Activated naive CD4-positive, alpha-beta T cell treated with Interleukin-2 at 50 U/mL for 16 hours (primary cell): ENCODE data around the gene CLCNKA.
"Not testable (repeated sequence)": the region's sequence is repeated elsewhere in the genome, so short reads cannot be mapped to it uniquely, and the experiment has no call there.

ENCODE experiments used
- DNase-seq: peaks from one replicate; pipeline ENCODE4 v3.0.0-alpha.2; 2020

The CLCNKA gene

DNA sequence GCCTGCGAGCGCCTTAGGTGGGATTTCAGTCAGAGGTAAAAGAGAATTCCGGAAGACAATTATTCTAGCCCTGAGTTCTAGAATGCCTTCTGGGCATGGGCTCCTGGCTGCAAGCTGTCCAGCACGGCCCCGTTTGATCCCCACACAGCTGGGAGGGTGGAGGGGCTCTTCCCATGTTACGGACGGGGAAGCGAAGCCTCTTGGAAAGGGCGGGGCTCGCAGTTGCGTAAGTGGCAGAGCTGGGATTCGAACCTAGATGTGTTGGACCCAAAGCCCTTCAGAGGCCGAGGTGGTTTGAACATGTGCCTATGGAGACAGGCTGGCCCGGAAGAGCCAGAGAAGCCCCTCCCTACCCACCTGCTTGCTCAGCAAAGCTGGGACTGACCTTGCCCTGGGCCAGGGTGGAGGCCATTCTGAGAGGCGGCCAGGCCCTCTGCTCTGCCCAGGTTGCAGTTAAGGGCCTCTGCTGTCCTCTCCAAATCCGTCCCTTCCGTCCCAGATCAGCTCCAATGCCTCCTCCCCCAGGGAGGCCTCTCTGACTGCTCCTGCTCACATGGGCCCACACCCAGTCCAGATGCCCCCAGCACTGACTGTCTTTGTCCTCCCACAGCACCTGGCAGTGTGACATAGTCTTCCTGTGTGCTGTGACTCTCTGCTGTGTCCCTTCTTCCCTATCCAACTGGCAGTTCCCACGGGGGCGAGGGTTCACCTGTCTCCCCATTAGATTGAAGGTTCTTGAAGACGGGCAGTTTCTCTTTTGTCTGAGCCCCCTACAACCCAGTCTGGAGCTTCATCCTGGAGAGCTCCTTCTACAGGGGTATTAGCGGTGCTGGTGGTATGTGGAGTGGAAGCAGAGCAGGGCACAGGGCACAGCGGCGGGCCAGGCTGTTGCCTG is 2.8 kb upstream of the CLCNKA start:
- no peak for DNase-seq

DNA sequence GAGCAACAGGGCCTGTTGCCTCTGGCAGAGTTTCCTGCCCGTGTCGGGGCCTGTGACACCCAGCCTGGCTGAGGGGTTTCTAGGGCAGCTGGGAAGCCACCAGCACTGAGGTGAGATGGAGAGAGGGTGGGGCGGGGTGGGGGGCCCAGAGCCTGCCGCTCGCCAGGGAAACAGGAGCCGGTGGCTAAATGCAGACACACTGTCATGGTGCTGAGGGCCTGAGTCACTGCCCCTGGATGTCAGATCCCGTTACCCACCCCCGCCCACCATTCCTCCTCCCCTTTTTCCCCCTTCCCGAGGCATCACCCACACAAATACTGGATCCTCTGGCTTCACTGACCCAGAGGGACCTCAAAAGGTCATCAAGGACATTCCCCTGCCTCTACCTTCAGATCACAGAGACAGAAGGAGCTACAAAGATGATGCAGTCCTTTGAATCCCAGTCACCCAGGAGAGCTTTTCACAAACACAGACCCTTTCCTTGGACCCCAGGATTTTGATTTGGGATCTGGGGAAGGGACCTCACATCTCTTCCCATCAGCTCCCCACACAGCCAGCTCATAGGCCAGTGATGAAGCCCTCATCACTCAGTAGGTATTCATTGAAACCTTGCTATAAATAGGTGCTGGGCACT is 2.1 kb upstream of the CLCNKA start:
- no peak for DNase-seq

DNA sequence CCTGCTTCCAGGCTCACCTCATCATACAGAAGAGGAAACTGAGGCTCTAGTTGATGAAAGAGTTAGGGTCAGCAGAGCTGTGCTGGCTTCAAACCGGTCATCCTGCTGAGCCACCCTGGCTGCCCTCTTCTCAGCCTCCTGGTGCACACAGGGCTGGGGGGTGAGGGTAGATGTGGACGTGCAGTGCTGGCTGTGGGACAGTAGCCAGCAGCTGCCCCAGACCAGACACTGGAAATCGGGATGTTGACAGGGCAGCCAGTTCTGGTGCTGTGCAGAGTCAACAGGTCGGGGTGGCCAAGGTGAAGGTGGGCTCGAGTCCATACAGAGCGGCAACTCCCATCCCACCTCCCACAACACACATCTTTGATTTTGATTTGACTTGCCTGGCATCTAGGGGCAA is 1.5 kb upstream of the CLCNKA start:
- no peak for DNase-seq

DNA sequence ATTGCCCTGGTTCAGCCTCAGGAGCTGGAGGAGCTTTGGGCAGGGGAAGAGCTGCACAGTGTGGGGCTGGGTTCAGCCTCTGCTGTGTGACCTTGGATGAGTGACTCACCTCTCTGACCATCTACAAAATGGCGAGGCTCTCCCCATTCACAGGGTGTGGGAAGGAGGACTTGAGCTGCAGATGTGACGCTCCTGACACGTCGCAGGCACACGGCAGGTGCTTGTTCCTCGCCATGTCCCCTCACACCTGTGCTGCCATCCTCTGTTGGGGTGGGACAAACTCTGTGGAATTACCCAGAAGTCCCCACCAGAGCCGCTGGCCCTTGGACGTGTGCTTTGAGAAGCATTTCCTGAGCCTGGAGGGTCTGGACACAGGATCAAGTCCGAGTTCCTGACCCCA is 958 bp upstream of the CLCNKA start:
- DNase-seq, result not testable (repeated sequence)

DNA sequence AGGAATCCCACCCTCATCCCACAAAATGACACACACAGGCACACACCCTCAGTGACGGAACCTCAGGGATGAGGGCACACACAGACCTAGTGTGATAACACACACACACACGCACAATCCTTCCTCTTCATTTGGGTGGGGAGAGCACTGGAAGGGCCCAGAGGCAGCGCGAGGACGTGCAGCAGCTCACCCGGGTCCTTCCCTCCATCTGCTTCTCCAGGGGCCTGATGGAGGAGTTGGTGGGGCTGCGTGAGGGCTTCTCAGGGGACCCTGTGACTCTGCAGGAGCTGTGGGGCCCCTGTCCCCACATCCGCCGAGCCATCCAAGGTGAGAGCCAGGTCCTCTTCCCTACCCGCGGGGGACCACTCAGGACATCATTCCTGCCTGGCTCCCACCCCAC is 557 bp downstream of the CLCNKA start:
- no peak for DNase-seq

DNA sequence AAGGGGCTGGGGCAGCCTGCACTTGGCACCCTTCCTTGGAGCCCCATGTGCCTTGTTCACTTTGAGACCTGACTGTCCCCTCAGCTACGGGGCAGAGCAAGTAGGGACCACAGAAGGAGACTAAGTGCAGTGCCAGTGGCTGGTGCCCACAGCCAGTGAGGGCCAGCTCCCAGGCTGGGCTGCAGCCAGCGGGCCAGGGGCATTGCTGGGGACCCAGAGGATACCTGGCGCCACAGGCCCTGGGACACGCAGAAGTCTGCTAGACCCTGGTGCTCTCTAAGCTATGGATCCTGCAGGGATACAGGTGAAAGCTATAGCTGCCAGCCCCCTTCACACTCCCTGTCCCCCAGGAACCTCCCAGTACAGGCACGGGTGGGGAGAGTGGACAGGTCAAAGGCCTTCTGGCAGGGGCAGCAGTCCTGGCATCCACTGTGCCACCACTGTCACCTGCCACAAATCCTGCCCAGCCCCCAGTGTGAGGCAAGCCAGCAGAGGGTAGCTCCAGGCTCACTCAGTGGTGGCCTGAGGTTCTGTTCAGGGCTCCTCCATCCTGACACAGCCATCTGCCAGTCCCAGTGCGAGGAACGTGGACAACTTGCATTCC is 1.3 kb downstream of the CLCNKA start:
- DNase-seq, result no peak

DNA sequence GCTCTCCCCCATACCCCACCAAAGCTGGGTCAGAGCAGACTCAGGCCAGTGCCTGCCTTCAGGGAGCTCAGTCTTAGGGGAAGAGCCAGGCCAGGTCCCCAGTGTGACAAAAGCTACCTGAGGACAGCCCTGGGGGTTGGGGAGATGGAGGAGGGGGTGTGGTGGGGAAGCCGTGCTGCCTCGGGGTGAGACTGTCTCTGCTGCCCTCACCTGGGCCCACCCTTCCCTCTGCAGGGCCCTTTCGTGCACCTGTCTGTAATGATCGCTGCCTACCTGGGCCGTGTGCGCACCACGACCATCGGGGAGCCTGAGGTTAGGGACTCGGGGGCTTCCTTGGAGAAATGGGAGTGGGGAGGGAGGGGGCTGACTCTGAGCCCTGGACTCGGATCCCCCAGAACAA is 4.5 kb downstream of the CLCNKA start:
- not testable (repeated sequence) for DNase-seq

DNA sequence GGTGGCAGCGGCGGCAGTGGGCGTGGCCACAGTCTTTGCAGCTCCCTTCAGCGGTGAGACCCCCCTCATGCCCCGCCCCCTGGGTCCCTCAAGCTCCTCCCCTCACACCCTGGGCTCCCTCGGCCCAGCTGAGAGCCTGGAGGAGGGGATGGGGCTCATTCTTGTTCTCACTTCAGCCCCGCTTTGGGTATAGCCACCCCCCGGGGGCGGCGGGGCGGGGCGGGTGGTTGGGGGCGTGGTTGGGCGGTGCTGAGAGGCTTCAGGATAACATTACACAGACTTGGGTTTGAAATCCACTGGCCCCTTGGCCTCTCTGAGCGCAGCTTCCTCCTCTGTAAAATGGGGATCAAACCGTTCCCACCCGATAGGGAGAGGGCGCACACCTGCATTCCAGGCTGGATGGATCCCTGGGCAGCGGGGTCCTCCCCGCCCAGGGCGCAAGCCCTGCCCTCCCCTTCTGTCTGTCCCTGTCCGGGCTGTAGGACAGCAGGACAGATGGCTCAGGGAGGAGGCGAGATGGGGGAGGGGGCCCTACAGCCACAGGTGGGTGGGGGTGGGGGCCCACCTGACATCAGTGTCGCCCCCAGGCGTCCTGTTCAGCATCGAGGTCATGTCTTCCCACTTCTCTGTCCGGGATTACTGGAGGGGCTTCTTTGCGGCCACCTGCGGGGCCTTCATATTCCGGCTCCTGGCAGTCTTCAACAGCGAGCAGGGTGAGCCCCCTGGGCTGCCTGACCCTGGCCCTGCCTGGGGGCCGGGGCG is 5.1 kb downstream of the CLCNKA start:
- DNase-seq, result peak; percentile 50

DNA sequence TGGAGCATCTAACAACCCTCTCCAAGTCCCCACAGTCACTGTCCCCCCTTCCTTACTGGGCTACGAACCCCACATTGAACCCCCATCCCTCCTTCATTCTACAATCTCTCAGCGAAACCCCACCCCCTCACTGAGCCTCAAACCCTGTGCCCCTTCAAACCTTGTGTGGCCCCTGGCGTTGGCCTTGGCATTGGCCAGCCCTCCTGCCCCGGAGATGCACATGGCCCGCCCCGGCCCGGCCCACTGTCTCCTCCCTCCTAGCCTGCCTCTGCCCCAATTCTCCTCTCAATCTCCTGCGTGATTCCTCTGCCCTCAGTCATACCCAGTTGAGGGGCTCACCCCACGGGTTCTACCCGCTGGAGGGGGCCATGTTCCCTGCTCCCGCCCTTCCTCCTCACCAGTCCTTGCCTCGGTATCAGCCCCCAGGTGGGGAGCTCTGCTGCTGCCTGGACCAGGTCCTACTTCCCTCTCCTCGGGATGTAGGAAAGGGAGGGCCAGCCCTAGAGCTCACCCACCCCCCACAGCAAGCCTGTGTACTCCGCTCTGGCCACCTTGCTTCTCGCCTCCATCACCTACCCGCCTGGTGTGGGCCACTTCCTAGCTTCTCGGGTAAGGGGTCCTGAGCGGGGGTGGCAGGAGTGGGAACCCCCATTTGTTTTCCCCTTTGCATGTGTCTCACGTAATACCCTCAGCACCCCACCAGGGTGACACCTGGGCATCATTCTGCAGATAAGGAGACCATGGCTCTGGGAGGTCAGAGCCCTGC is 6.6 kb downstream of the CLCNKA start:
- DNase-seq, result no peak

DNA sequence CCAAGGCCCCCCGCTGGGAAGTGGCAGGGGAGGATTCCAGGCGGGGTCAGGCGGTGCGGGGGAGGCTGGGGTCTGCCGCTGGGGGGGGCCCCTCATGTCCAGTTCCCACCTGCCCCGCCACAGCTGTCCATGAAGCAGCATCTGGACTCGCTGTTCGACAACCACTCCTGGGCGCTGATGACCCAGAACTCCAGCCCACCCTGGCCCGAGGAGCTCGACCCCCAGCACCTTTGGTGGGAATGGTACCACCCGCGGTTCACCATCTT is 7.1 kb downstream of the CLCNKA start:
- not testable (repeated sequence) for DNase-seq

DNA sequence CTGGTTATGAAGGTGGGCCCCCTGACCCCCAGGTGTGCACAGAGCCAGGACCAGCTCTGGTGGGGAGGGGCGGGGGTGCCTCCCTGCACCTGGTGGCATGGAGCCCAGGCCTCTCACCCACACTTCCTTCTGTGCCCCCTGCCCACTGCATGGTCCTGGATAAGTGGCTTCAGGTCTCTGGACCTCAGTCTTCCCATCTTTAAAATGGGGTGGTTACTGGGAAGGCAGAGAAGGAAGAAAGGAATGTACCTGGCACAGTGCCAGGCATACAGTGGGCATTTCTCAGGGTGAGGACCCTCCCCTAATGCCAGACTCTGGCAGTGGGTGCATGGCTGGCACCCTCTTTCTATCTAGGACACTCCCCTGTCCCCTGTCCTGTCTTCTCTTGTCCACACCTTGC is 7.5 kb downstream of the CLCNKA start:
- no peak for DNase-seq

DNA sequence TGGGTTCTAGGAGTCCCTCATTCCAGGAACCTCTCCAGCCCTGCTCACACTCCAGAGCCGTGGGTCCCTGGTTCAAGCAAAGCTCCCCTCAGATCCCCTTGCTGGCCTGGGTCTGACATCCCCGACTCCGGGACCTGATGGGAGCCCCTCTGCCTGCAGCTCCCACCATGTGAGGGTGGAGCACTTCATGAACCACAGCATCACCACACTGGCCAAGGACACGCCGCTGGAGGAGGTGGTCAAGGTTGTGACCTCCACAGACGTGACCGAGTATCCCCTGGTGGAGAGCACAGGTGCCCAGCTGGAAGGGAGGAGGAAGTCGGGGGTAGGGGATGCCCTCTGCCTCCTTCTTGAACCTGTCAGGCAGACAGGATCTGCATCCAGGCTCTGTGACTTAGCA is 9.7 kb downstream of the CLCNKA start:
- no peak for DNase-seq

DNA sequence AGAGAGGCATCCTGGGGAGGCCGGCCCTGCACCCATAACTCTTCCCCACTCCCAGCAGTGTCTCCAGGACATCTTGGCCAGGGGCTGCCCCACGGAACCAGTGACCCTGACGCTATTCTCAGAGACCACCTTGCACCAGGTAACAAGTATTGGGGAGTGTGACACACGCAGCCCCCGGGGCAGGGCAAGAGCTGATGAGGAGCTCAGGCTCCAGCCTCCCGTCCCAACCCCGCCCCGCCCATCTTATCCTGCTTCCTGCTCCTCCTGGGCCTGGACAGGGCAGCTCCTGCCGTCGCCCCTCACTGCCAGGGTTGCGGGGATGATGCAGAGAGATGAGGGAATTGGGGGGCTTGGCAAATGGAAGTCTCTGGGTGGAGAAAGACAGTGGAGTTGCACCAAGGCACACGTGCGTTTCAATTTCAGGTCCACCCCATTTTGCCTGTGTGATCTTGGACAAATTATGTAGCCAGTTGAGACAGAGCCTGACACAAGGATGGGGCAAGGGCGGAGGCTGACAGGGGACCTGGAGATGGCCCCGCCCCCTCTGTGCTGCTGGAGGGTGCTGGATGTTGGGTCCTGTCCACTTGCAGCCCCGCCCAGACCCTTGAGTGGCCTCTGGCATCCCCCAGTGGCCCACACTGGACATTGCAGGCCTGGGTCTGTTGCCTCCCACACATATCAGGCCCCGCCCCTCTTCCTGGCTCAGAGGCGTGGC is 10.7 kb downstream of the CLCNKA start:
- DNase-seq, result peak; percentile 64

DNA sequence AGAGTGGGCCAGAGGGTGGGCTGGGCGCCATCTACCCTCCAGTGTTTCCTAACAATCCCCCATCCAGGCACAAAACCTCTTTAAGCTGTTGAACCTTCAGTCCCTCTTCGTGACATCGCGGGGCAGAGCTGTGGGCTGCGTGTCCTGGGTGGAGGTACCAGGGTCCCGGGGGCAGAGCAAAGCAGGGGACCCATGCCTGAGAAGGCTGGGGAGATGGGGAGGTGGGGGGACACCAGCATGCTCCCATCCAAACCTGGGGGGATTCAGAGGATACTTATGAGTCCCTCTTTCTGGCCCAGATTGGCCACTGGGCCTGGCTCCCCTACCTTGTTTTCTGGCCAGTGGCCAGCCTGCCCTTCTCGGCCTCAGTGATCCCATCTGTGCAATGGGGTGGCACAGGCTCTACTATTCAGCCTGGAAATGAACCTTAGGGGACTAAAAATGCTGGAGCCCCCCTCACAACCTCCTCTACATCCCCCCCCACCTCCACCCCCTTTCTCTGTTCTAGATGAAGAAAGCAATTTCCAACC is 11.3 kb downstream of the CLCNKA start:
- DNase-seq, result not testable (repeated sequence)

DNA sequence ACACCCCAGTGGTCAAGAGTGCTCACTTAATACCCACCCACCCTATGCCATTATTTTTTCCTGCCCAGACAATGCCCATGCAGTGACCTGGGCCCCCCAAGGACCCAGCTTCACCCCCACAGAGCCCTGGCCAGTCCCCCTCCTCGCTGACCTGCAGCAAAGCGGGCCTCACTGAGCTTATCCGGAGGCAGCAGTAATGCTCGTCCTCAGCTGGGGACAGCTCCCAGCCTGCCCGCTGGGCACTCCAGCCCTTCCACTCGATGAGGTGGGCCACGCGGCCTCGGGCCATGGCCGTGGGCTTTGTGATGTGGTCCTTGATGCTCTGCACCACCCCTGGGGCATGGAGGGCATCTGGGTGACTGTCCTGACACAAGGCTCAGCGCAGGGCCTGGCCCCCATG is 14.6 kb downstream of the CLCNKA start:
- not testable (repeated sequence) for DNase-seq

DNA sequence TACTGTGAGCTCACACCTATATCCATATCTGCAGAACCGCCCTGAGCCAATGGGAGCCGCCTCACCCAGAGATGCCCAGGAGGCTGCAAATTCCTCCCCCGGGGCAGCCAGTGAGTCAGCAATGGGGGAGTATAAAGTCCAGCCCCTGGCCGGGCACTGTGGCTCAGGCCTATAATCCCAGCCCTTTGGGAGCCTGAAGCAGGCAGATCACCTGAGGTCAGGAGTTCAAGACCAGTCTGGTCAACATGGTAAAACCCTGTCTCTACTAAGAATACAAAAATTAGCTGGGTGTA is 16.7 kb downstream of the CLCNKA start:
- no peak for DNase-seq

DNA sequence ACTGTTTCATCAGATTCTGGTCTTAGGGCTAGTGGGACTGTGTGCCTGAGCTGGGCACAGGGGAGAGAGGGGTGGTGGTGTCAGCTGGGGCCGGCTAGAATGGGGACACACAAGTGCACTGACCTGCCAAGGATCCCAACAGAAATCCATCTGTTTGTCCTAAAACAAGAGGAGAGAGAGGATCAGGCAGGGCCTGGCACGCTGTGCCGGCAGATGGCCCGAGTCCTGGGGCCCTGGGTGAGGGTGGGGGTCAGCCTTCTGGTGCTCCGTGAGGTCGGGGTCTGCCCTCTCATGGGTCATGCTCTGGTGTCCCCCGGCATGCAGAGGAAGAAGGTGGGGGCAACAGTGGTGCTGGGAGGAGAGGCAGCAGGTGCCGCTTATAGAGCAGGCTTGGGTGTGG is 18.0 kb downstream of the CLCNKA start:
- DNase-seq, result not testable (repeated sequence)

DNA sequence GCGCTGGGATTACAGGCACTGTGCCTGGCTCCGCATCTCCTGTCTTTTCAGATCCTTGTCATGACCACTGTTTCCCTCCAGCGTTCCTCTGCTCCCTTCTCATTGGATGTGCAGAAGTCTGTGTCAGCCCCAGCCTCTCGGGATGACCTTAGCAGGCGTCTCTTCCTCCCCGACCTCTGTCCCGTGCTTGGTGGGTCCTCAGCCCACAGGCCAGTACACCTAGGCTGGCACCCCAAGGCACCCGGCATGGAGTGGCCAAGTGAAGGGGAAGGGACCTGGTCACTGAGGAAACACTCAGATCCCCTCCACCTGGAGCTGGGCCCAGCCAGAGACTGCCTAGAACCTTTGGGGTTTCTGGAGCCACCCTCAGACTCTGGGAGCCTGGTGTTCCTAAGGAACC is 19.4 kb downstream of the CLCNKA start:
- no peak for DNase-seq

DNA sequence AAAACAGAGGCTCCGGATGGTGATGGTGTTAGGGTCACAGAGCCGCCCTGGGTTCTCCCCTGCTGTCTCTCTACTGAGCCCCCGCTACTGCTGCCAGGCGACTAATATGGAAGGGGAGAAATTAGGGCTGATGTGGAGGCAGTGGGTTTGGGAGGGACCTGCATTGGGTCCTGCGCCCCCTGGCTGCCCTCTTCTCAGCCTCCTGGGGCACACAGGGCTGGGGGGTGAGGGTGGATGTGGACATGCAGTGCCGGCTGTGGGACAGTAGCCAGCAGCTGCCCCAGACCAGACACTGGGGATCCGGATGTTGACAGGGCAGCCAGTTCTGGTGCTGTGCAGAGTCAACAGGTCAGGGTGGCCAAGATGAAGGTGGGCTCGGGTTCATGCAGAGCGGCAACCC is 20.3 kb downstream of the CLCNKA start:
- DNase-seq, result no peak

DNA sequence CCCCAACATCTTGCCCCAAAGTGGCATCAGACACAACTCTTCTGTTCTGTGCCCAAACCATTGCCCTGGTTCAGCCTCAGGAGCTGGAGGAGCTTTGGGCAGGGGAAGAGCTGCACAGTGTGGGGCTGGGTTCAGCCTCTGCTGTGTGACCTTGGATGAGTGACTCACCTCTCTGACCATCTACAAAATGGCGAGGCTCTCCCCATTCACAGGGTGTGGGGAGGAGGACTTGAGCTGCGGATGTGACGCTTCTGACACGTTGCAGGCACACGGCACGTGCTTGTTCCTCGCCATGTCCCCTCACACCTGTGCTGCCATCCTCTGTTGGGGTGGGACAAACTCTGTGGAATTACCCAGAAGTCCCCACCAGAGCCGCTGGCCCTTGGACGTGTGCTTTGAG is 20.8 kb downstream of the CLCNKA start:
- DNase-seq, result not testable (repeated sequence)

DNA sequence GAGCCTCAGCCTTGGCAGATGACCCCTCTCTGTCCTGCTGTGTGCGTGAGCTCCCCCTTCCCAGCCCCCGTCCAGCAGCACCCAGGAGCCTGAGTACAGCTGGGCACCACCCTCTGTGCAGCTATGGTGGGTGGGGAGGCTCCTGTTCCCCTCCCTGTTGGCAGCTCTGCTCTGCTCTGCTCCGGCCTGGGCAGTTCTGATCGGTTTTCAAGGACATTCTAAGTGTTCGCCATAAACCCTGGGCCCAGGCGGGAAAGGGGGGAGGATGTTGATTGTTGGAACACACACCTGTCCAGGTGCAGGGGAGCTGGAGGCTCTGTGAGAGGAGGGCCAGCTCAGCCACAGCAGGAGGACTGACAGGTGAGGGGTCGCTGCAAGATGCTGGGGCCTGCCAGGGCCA is 21.7 kb downstream of the CLCNKA start, which contains the start of gene CLCNKB:
Gene CLCNKB (plus strand): TSS at position 262 of the 400 bp plus-strand sequence. CDS start 711 bp downstream, outside the sequence.
- no peak for DNase-seq

DNA sequence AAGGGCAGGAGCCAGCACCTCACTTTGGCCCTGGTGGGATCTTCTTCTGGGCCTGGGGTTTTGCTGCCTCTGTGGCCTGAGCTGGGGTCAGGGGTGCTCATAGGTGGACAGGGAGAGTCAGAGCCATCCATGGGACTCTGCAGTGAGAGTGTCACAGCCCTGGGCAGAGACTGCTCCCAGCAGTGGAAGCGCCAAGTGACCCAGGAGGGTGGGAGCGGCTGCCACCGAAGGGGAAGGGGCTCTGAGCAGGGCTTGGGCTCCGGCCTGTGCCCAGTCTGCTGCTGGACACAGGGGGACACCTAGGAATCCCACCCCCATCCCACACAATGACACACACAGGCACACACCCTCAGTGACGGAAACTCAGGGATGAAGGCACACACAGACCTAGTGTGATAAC is 22.1 kb downstream of the CLCNKA start:
- no peak for DNase-seq
